ENCODE data around the gene TPSAB1. TPM values are rescaled to one million over a fixed set of nuclear protein-coding genes. Genes with fewer than 3 reads are reported as not detected.
A peak's percentile ranks its signal among the peaks of the same experiment; 100 is the strongest.
"Not testable (repeated sequence)": the region's sequence is repeated elsewhere in the genome, so short reads cannot be mapped to it uniquely, and the experiment has no call there.

TPSAB1 gene
- polyA plus RNA-seq, 1 donor from 2014 or later = not detected

DNA sequence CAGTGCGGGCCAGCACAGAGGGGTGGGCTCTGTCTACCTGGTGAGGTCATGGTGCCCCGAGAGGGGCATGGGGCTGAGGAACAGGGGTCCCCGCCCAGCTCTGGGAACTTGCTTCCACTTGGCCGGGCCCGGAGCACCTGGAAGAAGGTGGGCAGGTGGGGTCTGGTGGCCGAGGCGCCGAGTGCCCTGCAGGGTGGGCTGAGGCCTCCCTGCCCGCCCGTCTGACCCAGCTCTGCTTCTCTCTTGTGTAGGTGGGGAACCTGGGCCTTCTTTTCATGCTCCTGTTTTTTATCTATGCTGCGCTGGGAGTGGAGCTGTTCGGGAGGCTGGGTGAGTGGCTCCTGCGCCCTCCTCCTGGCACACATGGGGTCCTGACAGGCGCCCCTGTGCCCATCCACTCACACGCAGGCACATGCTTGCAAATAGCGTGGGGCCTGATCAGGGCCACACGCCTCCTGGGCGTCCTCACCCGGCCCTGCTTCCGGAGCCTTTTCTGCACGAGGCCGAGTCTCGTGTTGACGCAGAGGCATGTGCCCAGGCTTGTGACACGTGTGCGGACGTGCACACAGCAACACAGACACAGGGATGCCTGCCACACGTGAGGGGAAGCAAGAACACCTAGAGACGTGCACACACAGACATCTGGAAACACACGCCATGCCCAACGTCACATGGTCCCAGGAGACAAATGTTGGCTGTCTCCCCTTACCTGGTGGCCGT, 23.7 kb upstream of the TPSAB1 start:
- Mint-ChIP-seq H3K9me3 (no peaks in the 10 kb centered on the region), H3K4me3 (no peak overlapping the region), H3K27ac (no peak overlapping the region), H3K36me3 (no peaks in the 10 kb centered on the region), H3K27me3 (peaks cover 3% of the 10 kb centered on the region), H3K4me1 (no peaks in the 10 kb centered on the region)

DNA sequence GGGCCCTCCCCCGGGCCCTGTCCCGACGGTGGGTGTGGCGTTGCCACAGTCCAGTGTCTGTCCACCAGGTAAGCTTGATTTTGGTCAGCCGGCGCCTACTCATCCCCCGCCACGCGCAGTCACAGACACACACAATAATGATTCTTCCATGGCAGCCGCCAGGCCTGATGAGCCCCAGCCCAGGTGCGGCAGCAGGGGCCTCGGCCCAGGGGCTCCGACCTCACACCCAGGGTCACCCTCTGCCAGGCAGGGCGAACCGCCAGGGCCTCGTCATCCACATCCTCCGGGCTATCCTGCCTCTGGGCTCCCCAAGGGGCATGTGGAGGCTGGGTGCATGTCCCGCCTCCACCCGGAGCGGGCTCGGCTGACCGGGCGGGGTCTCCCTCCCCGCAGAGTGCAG, 23.0 kb upstream of the TPSAB1 start:
- H3K9me3 Mint-ChIP-seq = no peaks in the 10 kb centered on the region
- H3K27ac Mint-ChIP-seq = no peak overlapping the region
- no peaks in the 10 kb centered on the region for H3K36me3 Mint-ChIP-seq
- H3K4me3 Mint-ChIP-seq = no peak overlapping the region
- peaks cover 3% of the 10 kb centered on the region for H3K27me3 Mint-ChIP-seq
- no peaks in the 10 kb centered on the region for H3K4me1 Mint-ChIP-seq

DNA sequence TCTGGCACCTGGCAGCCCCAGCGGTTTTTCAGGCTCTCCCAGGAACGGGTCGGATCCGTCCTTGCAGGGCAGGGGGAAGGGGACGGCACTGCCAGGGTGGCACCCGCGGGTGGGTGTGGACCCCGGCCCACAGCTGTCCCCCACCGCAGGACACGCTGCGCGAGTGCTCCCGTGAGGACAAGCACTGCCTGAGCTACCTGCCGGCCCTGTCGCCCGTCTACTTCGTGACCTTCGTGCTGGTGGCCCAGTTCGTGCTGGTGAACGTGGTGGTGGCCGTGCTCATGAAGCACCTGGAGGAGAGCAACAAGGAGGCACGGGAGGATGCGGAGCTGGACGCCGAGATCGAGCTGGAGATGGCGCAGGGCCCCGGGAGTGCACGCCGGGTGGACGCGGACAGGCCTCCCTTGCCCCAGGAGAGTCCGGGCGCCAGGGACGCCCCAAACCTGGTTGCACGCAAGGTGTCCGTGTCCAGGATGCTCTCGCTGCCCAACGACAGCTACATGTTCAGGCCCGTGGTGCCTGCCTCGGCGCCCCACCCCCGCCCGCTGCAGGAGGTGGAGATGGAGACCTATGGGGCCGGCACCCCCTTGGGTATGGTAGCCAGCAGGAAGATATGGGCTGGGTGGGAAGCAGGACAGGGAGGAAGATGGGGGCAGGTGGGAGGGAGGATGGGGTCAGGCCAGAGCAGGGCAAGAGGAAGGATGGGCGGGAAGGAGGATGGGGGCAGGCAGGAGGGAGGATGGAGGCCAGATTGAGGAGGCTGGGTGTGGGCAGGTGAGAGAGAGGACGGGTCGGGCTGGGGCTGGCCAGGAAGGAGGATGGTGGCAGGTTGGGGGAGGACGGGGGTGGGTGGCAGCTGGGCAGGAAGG, 22.2 kb upstream of the TPSAB1 start:
- Mint-ChIP-seq H3K9me3 (no peaks in the 10 kb centered on the region), H3K4me3 (peak overlapping the region in 1 of 4 donors; percentile 4), H3K27ac (no peak overlapping the region), H3K4me1 (no peaks in the 10 kb centered on the region), H3K36me3 (no peaks in the 10 kb centered on the region), H3K27me3 (peaks cover 3% of the 10 kb centered on the region)

DNA sequence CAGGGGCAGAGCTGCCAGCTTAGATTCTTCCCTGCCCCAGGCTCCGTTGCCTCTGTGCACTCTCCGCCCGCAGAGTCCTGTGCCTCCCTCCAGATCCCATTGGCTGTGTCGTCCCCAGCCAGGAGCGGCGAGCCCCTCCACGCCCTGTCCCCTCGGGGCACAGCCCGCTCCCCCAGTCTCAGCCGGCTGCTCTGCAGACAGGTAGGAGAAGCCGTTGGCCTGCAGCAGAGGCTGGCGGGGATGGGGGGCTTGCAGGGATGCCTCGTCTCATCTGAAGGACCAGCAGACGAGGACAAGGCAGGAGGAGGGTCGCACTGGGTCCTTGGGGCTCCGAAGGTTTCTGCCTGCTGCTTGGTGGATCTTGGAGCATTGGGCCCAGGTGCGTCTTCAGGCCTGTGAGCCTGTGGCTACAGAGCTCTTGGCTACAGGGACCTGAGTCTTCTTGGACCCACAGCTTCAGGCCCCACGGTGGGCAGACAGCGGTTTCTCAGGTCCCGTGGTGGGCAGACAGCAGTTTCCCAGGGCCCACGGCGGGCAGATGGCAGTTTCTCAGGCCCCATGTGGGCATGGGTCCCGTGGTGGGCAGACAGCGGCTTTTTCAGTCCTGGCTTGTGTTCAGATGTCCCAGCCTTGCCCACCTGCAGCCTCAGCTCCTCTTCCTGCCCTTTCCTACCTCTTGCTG, 21.4 kb upstream of the TPSAB1 start:
- no peak overlapping the region for H3K27ac Mint-ChIP-seq
- H3K4me3 Mint-ChIP-seq = no peak overlapping the region
- no peaks in the 10 kb centered on the region for H3K36me3 Mint-ChIP-seq
- peaks cover 3% of the 10 kb centered on the region for H3K27me3 Mint-ChIP-seq
- no peaks in the 10 kb centered on the region for H3K4me1 Mint-ChIP-seq
- no peaks in the 10 kb centered on the region for H3K9me3 Mint-ChIP-seq

DNA sequence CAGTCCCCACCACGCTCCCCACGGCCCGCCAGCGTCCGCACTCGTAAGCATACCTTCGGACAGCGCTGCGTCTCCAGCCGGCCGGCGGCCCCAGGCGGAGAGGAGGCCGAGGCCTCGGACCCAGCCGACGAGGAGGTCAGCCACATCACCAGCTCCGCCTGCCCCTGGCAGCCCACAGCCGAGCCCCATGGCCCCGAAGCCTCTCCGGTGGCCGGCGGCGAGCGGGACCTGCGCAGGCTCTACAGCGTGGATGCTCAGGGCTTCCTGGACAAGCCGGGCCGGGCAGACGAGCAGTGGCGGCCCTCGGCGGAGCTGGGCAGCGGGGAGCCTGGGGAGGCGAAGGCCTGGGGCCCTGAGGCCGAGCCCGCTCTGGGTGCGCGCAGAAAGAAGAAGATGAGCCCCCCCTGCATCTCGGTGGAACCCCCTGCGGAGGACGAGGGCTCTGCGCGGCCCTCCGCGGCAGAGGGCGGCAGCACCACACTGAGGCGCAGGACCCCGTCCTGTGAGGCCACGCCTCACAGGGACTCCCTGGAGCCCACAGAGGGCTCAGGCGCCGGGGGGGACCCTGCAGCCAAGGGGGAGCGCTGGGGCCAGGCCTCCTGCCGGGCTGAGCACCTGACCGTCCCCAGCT, 20.3 kb upstream of the TPSAB1 start:
- Mint-ChIP-seq H3K4me1 (no peaks in the 10 kb centered on the region), H3K9me3 (no peaks in the 10 kb centered on the region), H3K27me3 (peaks cover 3% of the 10 kb centered on the region), H3K27ac (no peak overlapping the region), H3K4me3 (no peak overlapping the region), H3K36me3 (no peaks in the 10 kb centered on the region)

DNA sequence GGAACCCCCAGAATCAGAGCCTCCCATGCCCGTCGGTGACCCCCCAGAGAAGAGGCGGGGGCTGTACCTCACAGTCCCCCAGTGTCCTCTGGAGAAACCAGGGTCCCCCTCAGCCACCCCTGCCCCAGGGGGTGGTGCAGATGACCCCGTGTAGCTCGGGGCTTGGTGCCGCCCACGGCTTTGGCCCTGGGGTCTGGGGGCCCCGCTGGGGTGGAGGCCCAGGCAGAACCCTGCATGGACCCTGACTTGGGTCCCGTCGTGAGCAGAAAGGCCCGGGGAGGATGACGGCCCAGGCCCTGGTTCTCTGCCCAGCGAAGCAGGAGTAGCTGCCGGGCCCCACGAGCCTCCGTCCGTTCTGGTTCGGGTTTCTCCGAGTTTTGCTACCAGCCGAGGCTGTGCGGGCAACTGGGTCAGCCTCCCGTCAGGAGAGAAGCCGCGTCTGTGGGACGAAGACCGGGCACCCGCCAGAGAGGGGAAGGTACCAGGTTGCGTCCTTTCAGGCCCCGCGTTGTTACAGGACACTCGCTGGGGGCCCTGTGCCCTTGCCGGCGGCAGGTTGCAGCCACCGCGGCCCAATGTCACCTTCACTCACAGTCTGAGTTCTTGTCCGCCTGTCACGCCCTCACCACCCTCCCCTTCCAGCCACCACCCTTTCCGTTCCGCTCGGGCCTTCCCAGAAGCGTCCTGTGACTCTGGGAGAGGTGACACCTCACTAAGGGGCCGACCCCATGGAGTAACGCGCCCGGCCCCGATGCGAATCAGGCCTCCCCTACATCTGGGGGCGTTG, 19.5 kb upstream of the TPSAB1 start:
- no peaks in the 10 kb centered on the region for H3K9me3 Mint-ChIP-seq
- H3K4me3 Mint-ChIP-seq = no peak overlapping the region
- H3K36me3 Mint-ChIP-seq = no peaks in the 10 kb centered on the region
- H3K27ac Mint-ChIP-seq = no peak overlapping the region
- H3K27me3 Mint-ChIP-seq = peaks cover 3% of the 10 kb centered on the region
- H3K4me1 Mint-ChIP-seq = no peaks in the 10 kb centered on the region

DNA sequence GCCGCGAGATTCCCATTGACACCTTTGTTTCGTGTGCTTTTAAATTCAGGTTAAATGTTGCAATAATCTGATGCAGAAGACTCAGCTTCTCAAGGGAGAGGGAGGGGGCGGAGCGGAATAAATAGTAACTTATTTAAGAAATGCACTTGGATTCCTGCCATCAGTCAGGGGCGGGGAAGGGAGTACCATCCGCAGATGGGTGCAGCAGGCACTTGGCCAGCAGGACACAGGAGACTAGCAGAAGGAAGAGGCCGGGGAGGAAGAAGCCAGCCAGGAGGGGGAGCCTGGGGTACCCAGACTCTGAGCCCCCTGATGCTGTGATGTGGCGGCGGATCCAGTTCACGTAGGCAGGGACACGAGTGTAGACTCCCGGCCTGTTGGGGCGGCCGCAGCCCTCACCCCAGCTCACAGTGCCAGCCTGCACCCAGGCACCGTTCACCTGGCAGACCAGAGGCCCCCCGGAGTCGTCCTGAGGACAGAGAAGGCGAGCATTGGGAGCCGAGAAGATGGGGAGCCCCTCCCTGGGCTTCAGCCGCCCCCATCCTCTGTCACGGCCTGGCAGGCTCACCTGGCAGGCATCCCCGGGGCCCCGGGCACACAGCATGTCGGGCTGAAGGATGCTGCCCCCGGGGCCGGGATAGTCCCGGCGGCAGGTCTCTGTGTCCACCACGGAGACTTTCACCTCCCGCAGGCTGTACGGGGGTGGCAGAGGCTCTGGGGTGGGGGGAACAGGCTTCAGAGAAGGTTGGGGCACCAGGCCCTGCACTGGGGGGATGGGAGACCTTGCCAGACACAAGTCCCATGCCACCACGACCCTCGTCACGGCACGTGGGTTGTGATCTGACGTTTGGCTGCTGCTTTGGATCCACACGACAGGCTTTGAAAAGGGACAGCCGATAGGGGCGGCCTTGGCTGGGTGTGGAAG, 18.6 kb upstream of the TPSAB1 start:
- Mint-ChIP-seq H3K36me3 (no peaks in the 10 kb centered on the region), H3K27me3 (peaks cover 3% of the 10 kb centered on the region), H3K27ac (no peak overlapping the region), H3K9me3 (no peaks in the 10 kb centered on the region), H3K4me1 (no peaks in the 10 kb centered on the region), H3K4me3 (no peak overlapping the region)

DNA sequence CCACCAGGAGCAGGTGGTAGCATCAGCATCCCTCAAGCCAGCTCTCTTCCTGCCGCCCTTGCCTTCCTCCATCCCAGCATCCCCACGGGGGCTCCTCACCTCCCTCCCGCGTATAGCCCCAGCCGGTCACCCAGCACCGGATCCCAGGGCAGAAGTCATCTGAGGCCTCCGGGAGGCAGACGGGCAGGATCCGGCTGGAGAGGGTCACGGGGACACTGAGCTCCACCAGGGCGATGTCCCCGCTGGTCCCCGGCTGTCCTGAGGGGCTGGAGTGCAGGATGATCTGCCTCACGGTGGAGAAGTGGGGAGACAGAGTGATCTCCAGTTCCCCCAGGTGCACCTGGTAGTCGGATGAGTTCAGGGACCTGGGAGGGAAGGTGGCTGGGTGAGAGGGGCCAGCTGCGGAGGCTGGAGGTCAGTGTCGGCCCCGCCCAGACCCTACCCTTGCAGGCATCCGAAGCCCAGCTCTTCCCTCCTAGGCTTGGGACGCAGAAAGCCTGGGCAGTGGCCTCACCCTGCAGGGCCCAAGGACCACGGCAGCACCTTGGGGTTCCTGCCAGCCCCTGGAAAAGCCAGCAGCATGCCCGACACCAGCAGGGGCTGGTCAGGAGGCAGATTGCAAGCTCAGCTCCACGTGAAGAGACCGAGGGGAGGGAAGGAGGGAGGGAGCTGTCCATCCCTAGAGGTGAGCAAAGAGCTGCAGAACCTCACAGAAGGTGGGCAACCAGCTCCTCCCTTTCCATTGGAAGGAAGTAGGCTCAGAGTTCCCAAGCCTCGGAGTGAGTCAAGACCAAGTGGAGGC, 17.8 kb upstream of the TPSAB1 start:
- H3K27me3 Mint-ChIP-seq = peaks cover 3% of the 10 kb centered on the region
- H3K36me3 Mint-ChIP-seq = no peaks in the 10 kb centered on the region
- H3K9me3 Mint-ChIP-seq = no peaks in the 10 kb centered on the region
- no peak overlapping the region for H3K4me3 Mint-ChIP-seq
- H3K27ac Mint-ChIP-seq = no peak overlapping the region
- H3K4me1 Mint-ChIP-seq = no peaks in the 10 kb centered on the region

DNA sequence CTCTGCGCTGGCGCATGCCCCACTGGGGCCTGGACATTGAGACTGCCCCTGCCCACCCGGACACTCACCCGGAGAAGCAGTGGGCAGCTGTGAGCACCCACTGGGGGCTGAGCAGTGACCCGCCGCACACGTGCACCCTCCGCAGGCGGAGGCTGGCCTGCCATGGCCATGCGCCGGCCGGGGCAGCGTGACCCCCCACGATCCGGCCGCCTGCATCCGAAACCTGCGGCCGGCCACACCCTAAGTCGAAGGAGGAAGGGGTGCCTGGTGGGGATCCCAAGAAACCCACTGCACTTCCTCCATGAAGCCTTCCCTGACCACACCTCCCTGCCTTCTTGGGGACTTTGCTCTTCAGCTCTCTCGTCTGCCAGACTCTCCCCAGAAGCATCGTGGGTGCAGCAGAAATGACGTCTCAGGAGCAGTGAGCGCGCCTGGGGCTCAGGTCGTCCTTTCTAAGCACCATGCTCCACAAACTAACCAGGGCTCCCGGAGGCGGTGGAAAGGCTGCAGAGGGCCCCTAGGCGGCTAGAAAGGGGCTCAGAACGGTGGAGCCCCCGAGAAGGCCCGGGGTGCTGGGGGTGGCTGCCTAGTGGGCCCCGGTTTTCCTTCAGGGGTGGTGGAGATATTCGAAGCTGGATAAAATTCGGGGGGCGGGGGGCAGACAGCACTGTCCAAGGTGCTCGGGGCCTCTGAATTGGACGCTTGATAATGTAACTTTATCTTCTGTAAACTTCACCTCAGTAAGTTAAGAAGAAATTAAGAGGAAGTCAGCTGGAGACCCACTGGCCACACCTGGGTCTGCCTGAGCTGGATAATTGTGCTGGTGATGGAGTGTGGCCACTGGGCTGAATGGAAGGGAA, 16.9 kb upstream of the TPSAB1 start:
- H3K27me3 Mint-ChIP-seq = peaks cover 3% of the 10 kb centered on the region
- no peaks in the 10 kb centered on the region for H3K4me1 Mint-ChIP-seq
- H3K27ac Mint-ChIP-seq = no peak overlapping the region
- H3K4me3 Mint-ChIP-seq = no peak overlapping the region
- H3K9me3 Mint-ChIP-seq = no peaks in the 10 kb centered on the region
- no peaks in the 10 kb centered on the region for H3K36me3 Mint-ChIP-seq

DNA sequence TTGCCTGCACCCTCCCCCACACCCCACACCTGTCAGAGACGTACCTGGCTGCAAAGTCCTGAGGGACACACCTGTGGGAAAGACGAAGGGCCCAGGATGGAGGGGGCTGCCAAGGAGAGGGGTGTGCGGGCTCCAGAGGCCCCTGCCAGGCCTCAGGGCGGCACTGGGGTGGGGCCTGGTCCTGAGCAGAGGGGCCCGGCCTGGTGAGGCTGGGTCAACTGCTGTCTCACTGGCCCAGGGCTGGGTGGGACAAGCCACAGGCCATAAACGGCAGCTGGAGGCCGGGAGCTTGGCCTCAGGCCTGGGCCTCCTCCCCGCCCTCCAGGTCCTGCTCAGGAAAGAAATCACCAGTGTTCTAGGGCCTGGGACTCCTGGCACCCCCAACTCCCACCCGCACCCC, 15.9 kb upstream of the TPSAB1 start:
- H3K27me3 Mint-ChIP-seq = peaks cover 3% of the 10 kb centered on the region
- H3K4me1 Mint-ChIP-seq = no peaks in the 10 kb centered on the region

DNA sequence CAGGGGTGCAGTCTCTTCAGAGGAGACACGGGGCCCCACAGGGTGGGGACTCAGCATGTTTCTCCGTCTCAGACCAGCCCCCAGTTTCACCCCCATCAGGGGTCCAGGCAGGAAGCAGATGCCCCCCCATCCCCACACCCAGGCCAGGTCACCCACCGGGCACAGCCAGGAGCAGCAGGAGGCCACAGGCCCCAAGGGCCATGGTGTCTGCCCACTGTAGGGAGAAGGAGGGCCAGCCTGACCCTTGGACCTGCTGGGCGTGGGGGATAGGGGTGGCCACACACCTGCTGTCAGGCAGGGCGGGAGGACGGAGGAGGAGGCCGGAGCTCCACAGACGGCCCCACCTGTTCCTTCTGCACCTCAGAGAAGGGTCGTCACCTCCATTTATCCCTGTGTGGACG, 15.5 kb upstream of the TPSAB1 start, which contains the start of gene TPSG1:
Gene TPSG1, minus strand, starts transcription at position 218 of the 401 bp plus-strand sequence. Its CDS starts 16 bp downstream, at position 202.
- no peak within 1 kb of the TSS for H3K4me3 Mint-ChIP-seq
- H3K4me1 Mint-ChIP-seq = no peaks in the 10 kb centered on the region
- H3K36me3 Mint-ChIP-seq = no peaks in the 10 kb centered on the region
- H3K27me3 Mint-ChIP-seq = peaks cover 3% of the 10 kb centered on the region
- no peaks in the 10 kb centered on the region for H3K9me3 Mint-ChIP-seq
- no peak within 1 kb of the TSS for H3K27ac Mint-ChIP-seq

More for the DNA sequence above, 15.9 kb upstream of the TPSAB1 start:
- no peaks in the 10 kb centered on the region for H3K36me3 Mint-ChIP-seq
- H3K4me3 Mint-ChIP-seq = no peak overlapping the region
- H3K9me3 Mint-ChIP-seq = no peaks in the 10 kb centered on the region
- H3K27ac Mint-ChIP-seq = no peak overlapping the region

DNA sequence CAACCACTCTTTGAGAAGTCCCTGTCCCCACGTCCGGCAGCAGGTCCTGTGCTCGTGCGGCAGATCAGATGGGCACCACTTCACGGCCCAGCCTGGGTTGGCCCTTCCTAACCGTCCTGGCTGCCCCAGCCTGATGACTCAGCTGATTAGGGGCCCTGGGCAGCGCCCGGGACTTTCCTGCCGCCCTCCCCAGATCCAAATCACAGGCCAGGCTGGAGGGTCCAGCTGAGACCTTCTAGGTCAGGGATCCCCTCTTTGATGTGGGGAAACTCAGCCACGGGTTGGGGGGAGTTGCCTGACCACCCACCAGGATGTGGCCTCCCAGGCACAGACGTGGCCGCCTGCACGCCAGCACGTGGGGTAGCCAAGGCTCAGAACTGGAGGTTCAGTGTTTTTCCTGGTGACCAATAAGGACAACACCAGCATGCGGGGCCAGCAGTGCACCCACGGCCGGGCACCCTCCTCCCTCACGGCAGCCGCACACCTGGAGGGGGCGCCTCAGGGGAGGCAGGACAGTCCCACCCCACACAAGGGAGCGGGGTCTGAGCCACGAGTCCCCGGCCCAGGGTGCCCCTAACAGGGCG, 14.7 kb upstream of the TPSAB1 start:
- not testable (repeated sequence) for H3K36me3 Mint-ChIP-seq, H3K4me1 Mint-ChIP-seq, H3K27ac Mint-ChIP-seq, H3K9me3 Mint-ChIP-seq, H3K27me3 Mint-ChIP-seq, H3K4me3 Mint-ChIP-seq
